HG03571 (cell line): Measurements from ENCODE around the gene KLF6.

Experiments
- ATAC-seq: cut with Tn5 transposase; IDR thresholded peaks from one replicate; pipeline ENCODE4 v1.9.1; 2021; ENCODE audit not compliant: unreplicated experiment

Gene KLF6

DNA sequence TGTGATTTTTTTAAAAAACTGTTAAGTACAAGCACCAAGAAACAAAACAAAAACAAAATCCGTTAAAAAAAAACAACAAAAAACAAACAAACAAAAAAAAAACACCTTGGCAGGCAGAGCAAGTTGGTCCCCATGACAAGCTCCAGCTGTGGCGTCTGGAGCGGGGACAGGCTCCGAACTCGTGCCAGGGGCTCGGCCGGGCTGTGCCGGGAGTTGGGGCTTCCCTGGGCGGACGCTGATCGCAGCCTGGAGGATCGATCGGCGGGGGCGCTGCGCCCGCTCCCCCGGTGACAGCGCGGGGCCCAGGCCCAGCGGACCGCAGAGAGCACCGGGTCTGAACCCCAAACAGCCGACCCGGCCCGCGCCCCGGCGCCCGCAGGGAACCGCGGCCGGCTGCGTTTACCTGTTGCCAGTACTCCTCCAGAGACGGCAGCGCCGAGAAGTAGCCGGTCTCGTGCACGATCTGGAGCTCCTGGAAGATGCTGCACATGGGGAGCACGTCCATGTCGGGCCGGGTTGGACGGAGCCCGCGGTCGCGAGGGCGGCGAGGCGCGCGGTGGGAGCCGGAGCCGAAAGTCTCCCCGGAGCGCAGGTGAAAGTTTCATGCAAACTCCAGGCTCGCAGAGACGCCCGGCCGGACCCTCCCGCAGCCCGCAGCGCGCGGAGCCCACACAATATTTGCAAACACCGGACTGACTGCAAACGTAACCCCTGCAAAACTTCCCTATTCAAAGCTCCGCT lies at the start of gene KLF6:
Gene KLF6 (minus strand): TSS at position 700 of the 741 bp plus-strand sequence. CDS start 195 bp downstream, at position 505.
- ATAC-seq: peak; percentile 1

DNA sequence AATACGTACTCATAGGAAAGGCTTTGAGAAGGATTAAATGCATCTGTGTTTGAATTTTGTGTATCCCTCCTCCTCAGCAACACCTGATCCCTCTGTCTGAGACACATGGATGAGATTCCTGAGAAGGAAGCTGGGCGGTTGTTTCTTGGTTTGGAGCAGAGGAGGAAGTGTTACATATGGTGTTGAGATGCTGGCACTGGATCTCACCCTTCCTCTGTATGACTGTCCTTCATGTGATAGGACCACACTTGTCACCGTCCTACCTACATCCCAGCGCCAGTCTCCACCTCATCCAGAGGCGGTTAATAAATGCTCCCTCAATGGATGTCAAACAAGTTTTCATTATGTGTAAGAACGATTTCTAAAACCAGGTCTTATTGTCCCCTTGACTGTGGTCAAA lies 49.4 kb upstream of the KLF6 start:
- no peak for ATAC-seq

DNA sequence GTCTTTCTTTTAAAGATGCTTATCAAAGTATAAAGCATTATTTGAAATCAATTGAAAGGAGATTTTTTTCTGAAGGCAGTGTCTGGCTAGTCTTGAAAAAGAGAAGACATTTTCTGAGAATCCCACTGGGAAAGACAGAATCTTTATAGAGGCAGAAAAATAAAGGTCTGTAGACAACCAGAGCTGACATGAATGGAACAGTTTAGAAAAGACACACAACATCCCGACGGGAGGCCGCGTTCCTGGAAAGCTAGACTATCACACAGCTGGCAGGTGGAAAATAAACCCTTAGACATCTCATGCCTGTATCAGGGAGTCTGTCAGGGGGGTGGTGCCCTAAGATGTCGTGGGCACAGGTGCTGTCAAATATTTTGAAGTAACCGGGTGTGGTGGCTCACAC lies 48.0 kb upstream of the KLF6 start:
- ATAC-seq: no peak

DNA sequence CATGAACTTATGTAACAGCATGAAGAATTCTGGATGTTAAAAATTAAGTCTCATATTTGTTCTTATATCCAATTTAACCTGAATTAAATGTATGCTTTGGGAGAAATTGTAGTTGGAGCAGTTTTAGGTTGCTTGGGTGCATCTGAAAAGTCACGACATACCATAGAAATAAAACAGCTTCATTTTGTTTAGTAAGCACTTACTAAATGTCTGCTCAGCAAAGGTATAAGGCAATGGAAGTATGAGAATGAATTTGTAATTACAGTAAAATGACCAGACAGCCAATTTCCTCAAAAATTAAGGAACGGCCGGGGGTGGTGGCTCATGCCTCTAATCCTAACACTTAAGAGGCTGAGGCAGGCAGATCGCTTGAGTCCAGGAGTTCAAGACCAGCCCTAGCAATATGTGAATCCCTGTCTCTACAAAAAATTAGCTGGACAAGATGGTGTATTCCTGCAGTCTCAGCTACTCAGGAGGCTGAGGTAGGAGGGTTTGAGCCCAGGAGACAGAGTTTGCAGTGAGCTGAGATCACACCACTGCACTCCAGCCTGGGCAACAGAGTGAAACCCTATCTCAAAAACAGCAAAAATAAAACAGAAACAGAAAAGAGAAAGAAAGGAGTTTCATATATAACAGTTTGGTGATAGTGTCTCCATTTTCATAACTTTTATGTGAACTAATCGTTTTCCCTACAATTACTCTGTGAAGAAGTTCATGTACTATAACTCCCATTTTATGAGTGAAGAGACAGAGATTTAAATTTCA lies 47.2 kb upstream of the KLF6 start:
- no peak for ATAC-seq

DNA sequence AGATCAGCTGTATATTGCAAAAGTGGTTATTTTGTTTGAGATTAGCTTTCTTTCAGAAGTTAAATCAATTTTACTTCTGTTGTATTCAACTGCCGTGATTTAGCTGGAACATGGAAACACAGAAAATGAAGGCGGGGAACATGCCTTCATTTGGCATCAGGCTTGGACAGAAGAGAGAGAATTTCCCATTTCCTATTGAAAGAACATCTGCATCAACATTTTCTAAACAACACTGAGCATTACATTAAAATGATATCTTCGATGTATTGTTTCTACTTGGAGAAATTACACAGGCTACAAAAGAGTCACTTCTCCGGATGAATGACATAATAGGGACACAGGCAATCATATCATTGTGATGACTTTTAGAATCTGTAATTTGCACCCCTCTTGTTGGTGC lies 46.6 kb upstream of the KLF6 start:
- ATAC-seq: no peak

DNA sequence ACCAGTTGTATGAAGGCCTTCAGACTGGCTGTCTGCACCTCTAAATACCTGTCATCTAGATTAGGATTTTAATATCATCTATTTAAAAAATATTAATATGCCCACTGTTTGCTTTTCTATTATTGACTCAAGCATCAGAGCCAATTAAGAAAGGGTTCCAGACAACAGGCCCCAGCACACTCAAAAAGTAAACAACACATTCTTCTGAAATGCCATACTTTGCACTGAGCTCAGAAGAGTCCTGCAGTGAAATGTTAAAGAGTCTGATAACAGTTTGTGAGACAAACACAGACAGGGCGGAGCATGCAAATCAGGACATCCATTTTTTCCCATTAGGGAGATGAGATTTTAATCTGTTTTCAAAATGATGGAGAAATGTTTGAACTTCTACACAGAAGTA lies 45.9 kb upstream of the KLF6 start:
- no peak for ATAC-seq

GRCh38 chr10:3829156-3830050 lies 44.4 kb upstream of the KLF6 start:
- no peak for ATAC-seq

DNA sequence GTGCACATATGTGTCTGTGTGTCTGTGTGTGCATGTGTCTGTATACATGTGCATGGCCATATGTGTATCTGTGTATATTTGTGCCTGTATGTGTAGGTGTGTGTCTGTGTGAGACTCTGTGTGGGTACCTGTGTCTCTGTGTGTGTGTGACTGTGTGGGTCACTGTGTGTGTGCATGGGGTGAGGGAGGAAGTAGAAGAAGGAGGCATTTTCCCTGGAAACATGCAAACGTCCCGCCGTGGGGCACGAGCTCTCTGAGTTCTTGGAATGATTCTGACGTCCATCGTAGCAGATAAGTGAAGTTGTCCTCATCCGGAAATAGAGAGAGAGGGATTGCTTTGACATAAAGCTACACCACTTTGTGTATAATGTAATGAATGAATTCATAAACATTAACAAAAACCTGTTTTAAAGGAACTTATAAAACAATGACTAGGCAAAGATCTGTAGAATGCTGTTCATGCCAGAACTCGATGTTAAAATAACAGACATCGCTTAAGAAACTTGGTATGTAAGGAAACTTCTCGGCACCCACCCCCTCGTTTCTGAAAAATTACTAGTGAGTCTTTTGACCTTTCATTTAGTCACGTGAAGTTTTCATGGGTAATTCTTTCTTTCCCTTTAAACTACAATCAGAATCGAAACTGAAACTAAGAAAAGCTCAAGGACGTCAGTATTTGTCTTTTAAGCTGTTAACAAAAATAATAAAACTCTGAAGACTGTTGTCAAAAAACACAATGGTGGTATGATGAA lies 43.6 kb upstream of the KLF6 start:
- peak; percentile 56 for ATAC-seq

DNA sequence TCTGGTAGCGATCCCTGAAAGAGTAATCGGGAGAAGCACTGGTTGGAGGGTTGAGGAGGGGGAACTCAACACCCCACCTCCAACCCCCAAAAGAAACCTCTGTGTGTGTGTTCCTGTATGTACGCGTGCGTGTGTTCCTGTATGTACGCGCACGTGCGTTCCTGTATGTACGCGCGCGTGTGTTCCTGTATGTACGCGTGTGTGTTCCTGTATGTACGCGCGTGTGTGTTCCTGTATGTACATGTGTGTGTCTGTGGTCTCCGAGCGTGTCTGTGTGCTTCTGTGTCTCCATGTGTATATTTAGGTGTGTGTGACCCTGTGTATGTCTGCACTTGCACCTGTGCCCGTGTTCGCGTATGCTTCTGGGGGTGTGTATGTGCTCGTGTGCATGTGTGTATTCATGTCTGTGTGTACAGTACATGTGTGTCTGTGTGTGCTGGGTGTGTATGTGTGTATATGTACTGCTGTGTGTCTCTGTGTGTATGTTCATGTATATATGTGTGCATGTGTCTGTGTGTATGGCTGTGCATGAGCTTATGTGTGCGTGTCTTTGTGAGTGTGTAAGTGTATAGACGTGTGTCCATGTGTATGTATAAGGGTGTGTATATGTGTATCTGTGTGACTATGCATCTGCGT lies 42.9 kb upstream of the KLF6 start:
- ATAC-seq: no peak

GRCh38 chr10:3827266-3827665 lies 42.3 kb upstream of the KLF6 start:
- ATAC-seq: no peak

DNA sequence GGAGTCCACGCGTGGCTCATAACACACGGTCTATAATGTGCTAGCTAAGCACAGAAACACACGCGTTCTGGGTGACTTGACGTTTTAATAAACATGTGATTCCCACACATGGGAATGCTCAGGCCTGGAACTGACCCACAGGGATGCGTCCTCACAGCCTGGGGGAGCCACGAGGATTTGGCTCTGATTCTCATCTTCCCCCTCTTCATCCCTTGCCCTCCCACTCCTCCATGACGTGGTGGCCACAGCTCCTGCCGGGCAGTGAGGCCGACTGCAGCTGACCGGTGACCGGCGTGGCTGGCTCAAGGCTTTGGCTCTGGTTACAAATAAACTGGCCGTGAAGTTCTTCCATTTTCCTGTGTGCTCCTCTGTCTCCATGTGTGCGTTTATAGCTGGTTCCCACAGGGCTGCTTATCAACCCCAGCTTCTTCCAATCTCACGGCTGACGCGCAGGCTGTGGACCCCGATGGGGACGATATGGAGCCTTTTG lies 40.9 kb upstream of the KLF6 start:
- no peak for ATAC-seq

GRCh38 chr10:3825244-3825643 lies 40.2 kb upstream of the KLF6 start:
- ATAC-seq: no peak

GRCh38 chr10:3822541-3823330 lies 37.7 kb upstream of the KLF6 start:
- no peak for ATAC-seq

- ATAC-seq: no peak
These were observed 35.2 kb upstream of the KLF6 start for GRCh38 chr10:3820255-3820654.

GRCh38 chr10:3816995-3817394 lies 32.0 kb upstream of the KLF6 start:
- no peak for ATAC-seq

GRCh38 chr10:3814838-3815220 lies 29.8 kb upstream of the KLF6 start:
- no peak for ATAC-seq

GRCh38 chr10:3813986-3814837 lies 29.2 kb upstream of the KLF6 start:
- no peak for ATAC-seq

DNA sequence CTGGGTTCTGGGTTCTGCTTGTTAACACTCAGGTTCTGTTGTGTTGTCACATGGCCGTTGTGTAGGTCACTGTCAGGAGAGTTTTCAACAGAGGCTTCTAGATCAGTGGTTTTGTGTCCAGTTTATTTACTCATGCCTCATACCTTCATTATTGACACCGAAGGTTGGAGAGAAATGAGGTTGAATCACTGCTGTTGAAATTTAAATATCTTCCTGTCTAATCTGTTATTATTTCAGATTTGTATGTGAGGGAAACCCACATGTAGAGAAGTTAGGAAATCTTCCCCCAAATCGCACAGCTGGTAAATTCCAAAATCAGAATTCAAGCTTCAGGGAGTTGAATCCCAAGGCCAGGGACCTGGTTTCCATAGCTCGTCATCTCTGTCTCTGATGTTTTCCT lies 28.3 kb upstream of the KLF6 start:
- ATAC-seq: no peak
